K562 (cell line): ENCODE measurements around the gene USH1G. TPM values are rescaled to one million over a fixed set of nuclear protein-coding genes. Genes with fewer than 3 reads are reported as not detected.

ENCODE experiments used
- ATF7 ChIP-seq: fragments of 450-650 bp; IDR thresholded peaks from 2 replicates; pipeline ENCODE4 v1.7.1; 2014; ENCODE audit warnings: mild to moderate bottlenecking, moderate library complexity
- BHLHE40 ChIP-seq: IDR thresholded peaks from 2 replicates; pipeline ENCODE4 v1.6.1; 2011; ENCODE audit warnings: low read length, improper control_type of control experiment
- CREB1 ChIP-seq, 2 experiments: sonication (generic) in 1 of 2; formaldehyde crosslinking in 1 of 2; IDR thresholded peaks; 2 replicates each; pipeline versions ENCODE4 v1.6.1 to v1.8.0; 2012 to 2022; ENCODE audit warnings: inconsistent platforms in 1 of 2, mild to moderate bottlenecking in 1 of 2, missing genetic modification reagents in 1 of 2, moderate library complexity in 1 of 2
- L3MBTL2 ChIP-seq: fragments of 450-650 bp; IDR thresholded peaks from 2 replicates; pipeline ENCODE4 v1.6.1; 2016; ENCODE audit warnings: mild to moderate bottlenecking, moderate library complexity
- MGA ChIP-seq: fragments of 450-650 bp; IDR thresholded peaks from 2 replicates; pipeline ENCODE4 v1.6.1; 2016; ENCODE audit warnings: mild to moderate bottlenecking, moderate library complexity
- SMARCA4 ChIP-seq: fragments of 450-650 bp; IDR thresholded peaks from 2 replicates; pipeline ENCODE4 v1.6.1; 2016
- polyA plus RNA-seq, 8 experiments: library from polyadenylated mRNA; depleted of rRNA in 4 of 8; stranded (reverse) in 5 of 8; unstranded in 3 of 8; fragments of >200 nt; fragmentation: Nextera tagmentation in 2 of 8; fragmentation: Illumina TruSeq in 1 of 8; extraction: Ambion mirVana in 2 of 8; extraction: Trizol in 1 of 8; gene quantifications; 2 replicates each; pipeline versions ENCODE4 v1.2.1 to v1.2.3, GENCODE V29; 2011 to 2014; ENCODE audit warnings: inconsistent platforms in 1 of 8, missing spikeins in 1 of 8
- total RNA-seq, 7 experiments: library from RNA; depleted of rRNA in 6 of 7; stranded (reverse); fragments of >200 nt in 6 of 7; fragmentation: Illumina TruSeq in 2 of 7; extraction: Trizol in 2 of 7; gene quantifications; 2 replicates each; pipeline versions ENCODE4 v1.2.1 to v1.2.3, GENCODE V29; 2011 to 2021; ENCODE audit warnings: low replicate concordance in 1 of 7

USH1G gene
- total and polyA plus RNA-seq, 9 of the 15 experiments (the other 6 are each of a cell fraction or from before 2014, with no cell fraction given): 0.22 to 1.00 (median 0.64) TPM; not detected in 2

GRCh38 chr17:74901353-74902135 is 21.5 kb downstream of the USH1G start (continued):
- TF ChIP-seq MGA: 0 out of 2 replicates have a peak, but pooled peaks have one; percentile 13
- peak; percentile 42; the same call in 1 of the 2 replicates for TF ChIP-seq L3MBTL2
- peak; percentile 32; the same call in 1 of the 2 replicates for TF ChIP-seq ATF7
- TF ChIP-seq BHLHE40: peak; percentile 76
- TF ChIP-seq CREB1 (IDR thresholded peaks at IDR 0.05): no peak
- no peak for TF ChIP-seq CREB1 (CRISPR knock-in tag; IDR thresholded peaks at IDR 0.05)
- TF ChIP-seq SMARCA4: no peak
- TF ChIP-seq, all 486 proteins: peak for 6
